K562 (cell line): Measurements from ENCODE around the gene PUS7. TPM values are rescaled to one million over a fixed set of nuclear protein-coding genes. Genes with fewer than 3 reads are reported as not detected.

Source experiments
- ATAC-seq: fragments of 200-7000 bp; cut with Tn5 transposase; 3 replicates; pipeline ENCODE4 v1.9.1; 2020; ENCODE audit warnings: moderate library complexity
- BruUV-seq: library from RNA; stranded (reverse); fragments of 400-500 nt; replicated peaks from 2 replicates; lab custom pipeline; 2021; lab: Mats Ljungman, UMichigan
- CTCF ChIA-PET: fragments of 300-600 bp; formaldehyde crosslinking; extraction: SDS; loops from one replicate; lab custom pipeline; 2021; ENCODE audit warnings: low intra/inter-chr PET ratio; lab: Yijun Ruan, JAX
- POLR2A ChIA-PET: fragments of 300-600, 350-650 bp; sonication (Branson Sonifier 250); formaldehyde crosslinking; extraction: SDS; loops from one replicate; lab custom pipeline; 2021; ENCODE audit warnings: antibody characterized with exemption, inconsistent platforms; lab: Yijun Ruan, JAX
- DNase-seq, 4 experiments: peaks; one replicate each; pipeline versions ENCODE4 v3.0.0 to v3.0.0-alpha.2; 2011 to 2018; ENCODE audit warnings: low spot score in 3 of 4, mixed read lengths in 3 of 4; ENCODE audit errors: extremely low read depth in 1 of 4
- FAIRE-seq: peaks from 2 replicates; lab custom pipeline; 2011; peaks lifted over from hg19 to GRCh38; lab: Jason Lieb, UNC
- H2AFZ ChIP-seq: 2 replicates; pipeline ENCODE4 v1.6.0; 2011; ENCODE audit warnings: low read depth, low read length, control low read depth, inconsistent platforms
- H3K27ac ChIP-seq: fragments of 200-600 bp; 3 replicates; pipeline ENCODE4 v1.8.0; 2011; ENCODE audit warnings: low read depth, mild to moderate bottlenecking, control low read depth, inconsistent platforms, low read length, moderate library complexity, mixed read lengths; ENCODE audit errors: extremely low read depth
- H3K27me3 ChIP-seq, 2 experiments: fragments of 300-600 bp in 1 of 2; 2 replicates in 1 of 2; 3 replicates in 1 of 2; pipeline versions ENCODE4 v1.6.0 to v1.8.0; 2011; ENCODE audit warnings: inconsistent platforms in 2 of 2, low read length in 2 of 2, mild to moderate bottlenecking in 1 of 2, mixed read lengths in 1 of 2, moderate library complexity in 1 of 2; ENCODE audit not compliant: control insufficient read depth in 2 of 2, insufficient read depth in 2 of 2
- H3K36me3 ChIP-seq: fragments of 300-600 bp; 3 replicates; pipeline ENCODE4 v1.8.0; 2011; ENCODE audit warnings: mild to moderate bottlenecking, low read length, inconsistent platforms; ENCODE audit not compliant: control insufficient read depth, insufficient read depth
- H3K4me1 ChIP-seq, 2 experiments: fragments of 200-600 bp in 1 of 2; replicated peaks in 1 of 2; 2 replicates in 1 of 2; 3 replicates in 1 of 2; pipeline versions ENCODE4 v1.5.1 to v1.8.0; 2011; ENCODE audit warnings: inconsistent platforms in 2 of 2, low read length in 2 of 2, mild to moderate bottlenecking in 1 of 2, mixed read lengths in 1 of 2, moderate library complexity in 1 of 2; ENCODE audit not compliant: control insufficient read depth in 2 of 2, insufficient read depth in 2 of 2
- H3K4me2 ChIP-seq: 2 replicates; pipeline ENCODE4 v1.6.1; 2011; ENCODE audit warnings: low read length, control low read depth, inconsistent platforms, mixed read lengths; ENCODE audit not compliant: insufficient read depth
- H3K4me3 ChIP-seq: fragments of 200-600 bp; sonication (generic), shearing (Covaris generic); 2 replicates; pipeline ENCODE4 v1.5.1; 2016; ENCODE audit warnings: control low read depth, inconsistent platforms
- H3K79me2 ChIP-seq: fragments of 200-600 bp; 3 replicates; pipeline ENCODE4 v1.8.0; 2011; ENCODE audit warnings: low read length, inconsistent platforms; ENCODE audit not compliant: control insufficient read depth, insufficient read depth
- H3K9ac ChIP-seq, 2 experiments: 2 replicates each; pipeline versions ENCODE4 v1.6.0 to v1.6.1; 2011; ENCODE audit warnings: low read depth in 2 of 2, low read length in 2 of 2, control low read depth in 1 of 2, inconsistent platforms in 1 of 2, mild to moderate bottlenecking in 1 of 2, mixed read lengths in 1 of 2; ENCODE audit not compliant: insufficient read depth in 1 of 2
- H3K9me1 ChIP-seq: one replicate; pipeline ENCODE4 v1.6.0; 2011; ENCODE audit warnings: inconsistent platforms, mild to moderate bottlenecking, low read length, moderate library complexity; ENCODE audit not compliant: control insufficient read depth, insufficient read depth
- H3K9me3 ChIP-seq: replicated peaks from 2 replicates; pipeline ENCODE4 v1.5.1; 2011; ENCODE audit warnings: low read depth, low read length, inconsistent platforms; ENCODE audit not compliant: control insufficient read depth, insufficient read depth
- H4K20me1 ChIP-seq: replicated peaks from 2 replicates; pipeline ENCODE4 v1.6.1; 2011; ENCODE audit warnings: low read length, inconsistent platforms, mixed read lengths; ENCODE audit not compliant: control insufficient read depth, insufficient read depth
- CHCHD3 ChIP-seq: fragments of 250-450 bp; sonication (Bioruptor Pico); IDR thresholded peaks from 2 replicates; pipeline ENCODE4 v2.1.2; 2022; ENCODE audit warnings: mild to moderate bottlenecking
- MTA1 ChIP-seq: fragments of 450-650 bp; IDR thresholded peaks from 2 replicates; pipeline ENCODE4 v1.6.1; 2017; ENCODE audit warnings: borderline replicate concordance
- RFX1 ChIP-seq: fragments of 450-650 bp; IDR thresholded peaks from 2 replicates; pipeline ENCODE4 v1.6.1; 2016; ENCODE audit warnings: mild to moderate bottlenecking, moderate library complexity
- SMC3 ChIP-seq: conservative IDR thresholded peaks from 2 replicates; pipeline ENCODE4 v1.6.1; 2011; ENCODE audit warnings: low read depth, low read length, improper control_type of control experiment; ENCODE audit not compliant: insufficient read depth
- TBP ChIP-seq: optimal IDR thresholded peaks from 2 replicates; pipeline ENCODE3; 2011; ENCODE audit warnings: low read depth, low read length, improper control_type of control experiment
- WGBS: fragments of 100-300 bp; shearing (Covaris generic); methylation state at CpG from one replicate; pipeline ENCODE4 v1.1.6; 2016; ENCODE audit warnings: low coverage, mixed read lengths; ENCODE audit not compliant: insufficient coverage; ENCODE audit errors: missing lambda C conversion rate; 5-methylcytosine and 5-hydroxymethylcytosine counted together
- in situ Hi-C: fragments of 300-500 bp; cut with MboI; formaldehyde crosslinking; loops from 4 replicates; pipeline ENCODE4 v1.15.0; 2018; ENCODE audit warnings: inconsistent platforms, mixed read lengths
- intact Hi-C: fragments of 100-400 bp; cut with micrococcal nuclease; formaldehyde crosslinking; loops from 2 replicates; pipeline ENCODE4 v1.14.2; 2022
- polyA plus RNA-seq, 8 experiments: library from polyadenylated mRNA; depleted of rRNA in 4 of 8; stranded (reverse) in 5 of 8; unstranded in 3 of 8; fragments of >200 nt; fragmentation: Nextera tagmentation in 2 of 8; fragmentation: Illumina TruSeq in 1 of 8; extraction: Ambion mirVana in 2 of 8; extraction: Trizol in 1 of 8; gene quantifications; 2 replicates each; pipeline versions ENCODE4 v1.2.1 to v1.2.3, GENCODE V29; 2011 to 2014; ENCODE audit warnings: inconsistent platforms in 1 of 8, missing spikeins in 1 of 8
- total RNA-seq, 7 experiments: library from RNA; depleted of rRNA in 6 of 7; stranded (reverse); fragments of >200 nt in 6 of 7; fragmentation: Illumina TruSeq in 2 of 7; extraction: Trizol in 2 of 7; gene quantifications; 2 replicates each; pipeline versions ENCODE4 v1.2.1 to v1.2.3, GENCODE V29; 2011 to 2021; ENCODE audit warnings: low replicate concordance in 1 of 7
- TF ChIP-seq, protein P1 (sequence below), 2 experiments: IDR thresholded peaks in 1 of 2; conservative IDR thresholded peaks in 1 of 2; 2 replicates each; pipeline ENCODE4 v1.6.1; 2016; ENCODE audit warnings: low read depth in 2 of 2, mild to moderate bottlenecking in 1 of 2, missing compliant biosample characterization in 1 of 2, missing genetic modification characterization in 1 of 2, moderate library complexity in 1 of 2
- TF ChIP-seq, protein P2 (sequence below), 2 experiments: fragments of 450-650 bp; formaldehyde crosslinking in 1 of 2; IDR thresholded peaks; 2 replicates each; pipeline versions ENCODE4 v1.4.0 to v1.6.1; 2014 to 2020; ENCODE audit warnings: mild to moderate bottlenecking in 2 of 2, borderline replicate concordance in 1 of 2, low read depth in 1 of 2

Gene PUS7
- total and polyA plus RNA-seq, 9 of the 15 experiments (the other 6 are each of a cell fraction or from before 2014, with no cell fraction given) = 15.1 to 95.6 (median 63.2) TPM

- DNase-seq (peak in 3 of 4 experiments; percentile 41 to 82 (median 63)), FAIRE-seq (peak; percentile 87), ATAC-seq (peak; percentile 90)
- Histone ChIP-seq H3K4me2 (no peak overlapping the region; the same call in 1 of the 2 replicates), H3K4me3 (no peak overlapping the region), H3K4me1 (peaks cover 0 to 5% of the 10 kb centered on the region in 2 experiments; a peak in 1 of 5 replicates), H3K9ac (no peak overlapping the region), H4K20me1 (no peaks in the 10 kb centered on the region), H3K79me2 (no peaks in the 10 kb centered on the region), H3K27ac (no peak overlapping the region), H3K27me3 (no peaks in the 10 kb centered on the region), H3K9me3 (no peaks in the 10 kb centered on the region), H2AFZ (peak overlapping the region; percentile 5; the same call in 1 of the 2 replicates), H3K36me3 (no peaks in the 10 kb centered on the region), H3K9me1 (no peaks in the 10 kb centered on the region)
- WGBS = 19% methylated on average over 4 of the region's 4 CpGs
- no TSS peak for BruUV-seq
- in situ Hi-C loops (loop anchor here (5.0 kb wide), 1 partner anchor 283 kb away; no protein-coding TSS in a partner anchor), intact Hi-C loops (loop anchor here (1.0 to 2.0 kb wide), 4 partner anchors 29 to 507 kb away; no protein-coding TSS in a partner anchor)
- CTCF ChIA-PET = interaction anchor here (0.7 to 2.5 kb wide), 7 partner anchors 8 to 507 kb away, joined by 3 to 12 read pairs (median 6); no protein-coding TSS in a partner anchor
- POLR2A ChIA-PET = interaction anchor here (0.6 to 1.4 kb wide), 7 partner anchors 9 to 319 kb away, joined by 3 to 6 read pairs (median 4); no protein-coding TSS in a partner anchor
- TF ChIP-seq, protein P1, sequence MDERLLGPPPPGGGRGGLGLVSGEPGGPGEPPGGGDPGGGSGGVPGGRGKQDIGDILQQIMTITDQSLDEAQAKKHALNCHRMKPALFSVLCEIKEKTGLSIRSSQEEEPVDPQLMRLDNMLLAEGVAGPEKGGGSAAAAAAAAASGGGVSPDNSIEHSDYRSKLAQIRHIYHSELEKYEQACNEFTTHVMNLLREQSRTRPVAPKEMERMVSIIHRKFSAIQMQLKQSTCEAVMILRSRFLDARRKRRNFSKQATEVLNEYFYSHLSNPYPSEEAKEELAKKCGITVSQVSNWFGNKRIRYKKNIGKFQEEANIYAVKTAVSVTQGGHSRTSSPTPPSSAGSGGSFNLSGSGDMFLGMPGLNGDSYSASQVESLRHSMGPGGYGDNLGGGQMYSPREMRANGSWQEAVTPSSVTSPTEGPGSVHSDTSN (CRISPR knock-in tag; IDR thresholded peaks at IDR 0.05; ENCODE audit: low read depth) = 0 out of 2 replicates have a peak, but pooled peaks have one; percentile 30
- TF ChIP-seq, protein P1 (tag; conservative IDR thresholded peaks at IDR 0.05; ENCODE audit: low read depth) = peak; percentile 97
- TF ChIP-seq CHCHD3 (CRISPR knock-in tag) (no peak), MTA1 (no peak), SMC3 (peak; percentile 91), TBP (peak; percentile 24), RFX1 (peak; percentile 46)
- TF ChIP-seq, protein P2, sequence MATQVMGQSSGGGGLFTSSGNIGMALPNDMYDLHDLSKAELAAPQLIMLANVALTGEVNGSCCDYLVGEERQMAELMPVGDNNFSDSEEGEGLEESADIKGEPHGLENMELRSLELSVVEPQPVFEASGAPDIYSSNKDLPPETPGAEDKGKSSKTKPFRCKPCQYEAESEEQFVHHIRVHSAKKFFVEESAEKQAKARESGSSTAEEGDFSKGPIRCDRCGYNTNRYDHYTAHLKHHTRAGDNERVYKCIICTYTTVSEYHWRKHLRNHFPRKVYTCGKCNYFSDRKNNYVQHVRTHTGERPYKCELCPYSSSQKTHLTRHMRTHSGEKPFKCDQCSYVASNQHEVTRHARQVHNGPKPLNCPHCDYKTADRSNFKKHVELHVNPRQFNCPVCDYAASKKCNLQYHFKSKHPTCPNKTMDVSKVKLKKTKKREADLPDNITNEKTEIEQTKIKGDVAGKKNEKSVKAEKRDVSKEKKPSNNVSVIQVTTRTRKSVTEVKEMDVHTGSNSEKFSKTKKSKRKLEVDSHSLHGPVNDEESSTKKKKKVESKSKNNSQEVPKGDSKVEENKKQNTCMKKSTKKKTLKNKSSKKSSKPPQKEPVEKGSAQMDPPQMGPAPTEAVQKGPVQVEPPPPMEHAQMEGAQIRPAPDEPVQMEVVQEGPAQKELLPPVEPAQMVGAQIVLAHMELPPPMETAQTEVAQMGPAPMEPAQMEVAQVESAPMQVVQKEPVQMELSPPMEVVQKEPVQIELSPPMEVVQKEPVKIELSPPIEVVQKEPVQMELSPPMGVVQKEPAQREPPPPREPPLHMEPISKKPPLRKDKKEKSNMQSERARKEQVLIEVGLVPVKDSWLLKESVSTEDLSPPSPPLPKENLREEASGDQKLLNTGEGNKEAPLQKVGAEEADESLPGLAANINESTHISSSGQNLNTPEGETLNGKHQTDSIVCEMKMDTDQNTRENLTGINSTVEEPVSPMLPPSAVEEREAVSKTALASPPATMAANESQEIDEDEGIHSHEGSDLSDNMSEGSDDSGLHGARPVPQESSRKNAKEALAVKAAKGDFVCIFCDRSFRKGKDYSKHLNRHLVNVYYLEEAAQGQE (IDR thresholded peaks at IDR 0.05; ENCODE audit: borderline replicate concordance) = peak; percentile 89
- TF ChIP-seq, protein P2 (CRISPR knock-in tag; IDR thresholded peaks at IDR 0.05; ENCODE audit: low read depth) = no peak
These were observed 92.1 kb downstream of the PUS7 start for GRCh38 chr7:105429746-105430612.
